Left colon (tissue), 2 donors: Measurements from ENCODE around the gene CMIP. TPM values are rescaled to one million over a fixed set of nuclear protein-coding genes. Genes with fewer than 3 reads are reported as not detected.
A peak's percentile ranks its signal among the peaks of the same experiment; 100 is the strongest.

Experiments used
- ATAC-seq: fragments of 200-7000 bp; cut with Tn5 transposase; one replicate; pipeline ENCODE4 v1.9.1; 2020; ENCODE audit warnings: mild to moderate bottlenecking, moderate library complexity
- DNase-seq, 2 donors: peaks; one replicate each; pipeline ENCODE4 v3.0.0-alpha.2; 2020
- intact Hi-C, 2 donors: fragments of 100-400 bp; cut with DNase I in 1 of 2; cut with micrococcal nuclease in 1 of 2; formaldehyde crosslinking; loops; one replicate each; pipeline versions ENCODE4 v1.11.2 to v1.14.0; 2022; cut with DNase I, micrococcal nuclease
- total RNA-seq, 2 donors: library from RNA; stranded (reverse); fragmentation: NEBNext Ultra II Directional; extraction: Animal tissue kit (Norgen Biotek cat#: 25700); gene quantifications; one replicate each; pipeline ENCODE4 v1.2.1, GENCODE V29; 2021
- donor health status: DM: no; HTN: no; CAD: no.
- donor health status: DM: yes; HTN: yes; CAD: no.

Gene CMIP
- total RNA-seq, 2 donors from 2014 or later: 81.8 to 84.5 TPM

DNA sequence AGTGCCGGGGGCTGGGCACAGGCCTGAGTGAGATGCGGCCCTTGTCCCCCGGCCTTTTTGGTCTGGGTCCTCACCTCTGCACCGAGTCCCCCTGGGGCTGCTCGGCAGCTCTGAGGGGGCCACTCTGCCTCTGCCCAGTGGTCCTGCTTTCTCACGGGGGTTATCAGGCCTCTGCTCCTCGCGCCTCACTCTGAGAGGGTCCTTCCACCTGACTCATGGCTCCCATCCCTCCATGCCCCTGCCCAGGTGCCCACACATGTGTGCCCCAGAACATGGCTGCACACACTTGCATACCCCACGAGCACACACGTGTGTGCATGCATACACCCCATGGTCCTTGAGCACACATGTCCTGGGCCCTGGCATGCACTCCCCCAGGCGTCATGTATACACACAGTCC, 53.7 kb downstream of the CMIP start:
- ATAC-seq (no peak), DNase-seq (no peak)
- intact Hi-C loops: no loop called here

- intact Hi-C loops: no loop called here
- no peak for ATAC-seq
- no peak for DNase-seq
These were observed 55.2 kb downstream of the CMIP start for GRCh38 chr16:81499576-81500380.

DNA sequence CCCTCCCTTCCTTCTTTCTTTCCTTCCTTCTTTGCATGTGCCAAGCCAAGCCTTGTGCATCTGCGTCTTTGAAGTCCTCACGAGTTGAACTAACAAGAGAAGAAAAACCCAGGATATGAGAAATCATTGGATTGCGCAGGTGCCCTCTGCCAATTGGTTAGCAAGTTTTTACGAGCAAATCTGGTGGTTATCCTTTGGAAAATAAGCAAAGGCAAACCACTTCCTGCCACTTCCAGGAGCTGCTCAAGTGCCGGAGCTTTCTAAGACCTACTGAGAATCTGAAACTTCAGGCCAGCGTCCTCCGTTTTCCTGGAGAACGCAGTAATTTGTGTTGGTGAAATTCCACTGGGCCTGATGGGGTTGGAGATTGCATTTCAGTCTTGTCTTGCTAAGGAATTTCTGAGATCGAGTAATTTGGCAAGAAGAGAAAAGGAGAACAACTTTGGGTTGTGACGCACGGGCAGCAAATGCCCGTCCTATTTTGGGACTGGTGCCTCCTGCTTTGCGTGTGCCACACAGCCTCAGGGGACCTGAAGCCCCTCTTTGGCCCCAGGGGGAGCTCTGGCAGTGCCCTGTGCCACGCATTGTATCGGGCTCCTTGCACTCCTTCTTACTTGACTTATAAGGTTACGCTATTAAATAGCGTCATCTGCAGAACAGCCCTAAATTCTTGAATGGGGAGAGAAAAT, 56.4 kb downstream of the CMIP start:
- no peak for DNase-seq
- no peak for ATAC-seq
- intact Hi-C loops: no loop called here

GRCh38 chr16:81502396-81503070, 57.9 kb downstream of the CMIP start:
- no peak for DNase-seq
- no peak for ATAC-seq
- intact Hi-C loops: no loop called here

GRCh38 chr16:81505011-81505661, 60.5 kb downstream of the CMIP start:
- intact Hi-C loops: no loop called here
- peak; percentile 62 for ATAC-seq
- peak in 1 of 2 donors; percentile 62 for DNase-seq

GRCh38 chr16:81509404-81509803, 64.8 kb downstream of the CMIP start:
- intact Hi-C loops: no loop called here
- ATAC-seq: no peak

DNA sequence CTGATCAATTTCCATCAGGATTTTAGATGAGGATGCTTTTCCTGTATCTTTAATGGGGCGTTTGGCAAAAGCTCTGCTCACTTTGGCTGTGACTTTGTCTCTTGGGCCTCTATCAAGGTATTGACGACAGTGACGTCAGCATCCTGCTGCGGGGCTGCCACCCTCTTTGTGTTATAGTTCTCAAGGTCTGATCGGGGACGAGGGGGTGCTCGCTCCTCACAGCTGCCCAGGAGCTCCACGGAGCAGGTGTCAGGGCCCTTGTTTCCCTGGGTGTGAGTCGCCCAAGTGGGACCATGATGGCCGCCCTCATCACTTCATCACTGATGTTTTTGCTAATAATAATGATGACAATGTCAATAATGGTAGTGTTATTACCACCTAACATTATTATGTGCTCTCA, 65.4 kb downstream of the CMIP start:
- ATAC-seq (no peak), DNase-seq (no peak)
- intact Hi-C loops: no loop called here

More at GRCh38 chr16:81509404-81509803, 64.8 kb downstream of the CMIP start:
- DNase-seq: no peak

GRCh38 chr16:81511371-81511770, 66.8 kb downstream of the CMIP start:
- peak; percentile 65 for ATAC-seq

GRCh38 chr16:81513204-81514040, 68.8 kb downstream of the CMIP start:
- peak; percentile 72 for ATAC-seq
- no peak for DNase-seq
- intact Hi-C loops: no loop called here

More at GRCh38 chr16:81511371-81511770, 66.8 kb downstream of the CMIP start:
- intact Hi-C loops: no loop called here
- no peak for DNase-seq

DNA sequence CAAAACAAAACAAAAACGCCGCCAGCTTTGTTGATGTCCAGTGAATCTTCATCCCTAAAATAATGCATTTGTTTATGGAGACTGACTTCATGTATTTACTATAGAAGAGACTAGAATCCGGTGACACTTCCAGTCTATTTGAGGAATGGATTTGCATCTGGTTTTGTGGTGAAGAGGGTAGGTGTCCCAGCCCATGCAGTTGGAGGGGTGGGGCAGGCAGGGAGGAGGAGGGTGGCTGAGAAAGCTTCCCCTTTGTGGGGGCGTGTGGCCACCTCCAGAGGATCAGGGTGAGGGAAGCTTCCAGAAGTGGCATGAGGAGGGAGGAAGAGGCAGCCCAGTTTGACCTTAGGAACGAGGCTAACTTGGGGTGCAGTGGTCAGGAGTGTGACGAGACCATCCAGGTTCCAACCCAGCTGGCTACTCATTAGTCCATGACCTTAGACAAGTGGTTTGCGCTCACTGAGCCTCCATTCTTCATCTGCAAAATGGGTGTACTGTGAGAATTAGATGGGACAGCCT, 69.5 kb downstream of the CMIP start:
- ATAC-seq (peak; percentile 11), DNase-seq (no peak)
- intact Hi-C loops: no loop called here

GRCh38 chr16:81514568-81515258, 70.1 kb downstream of the CMIP start:
- ATAC-seq: no peak
- no peak for DNase-seq
- intact Hi-C loops: no loop called here

- no peak for ATAC-seq
- no peak for DNase-seq
- intact Hi-C loops: no loop called here
These were observed 70.7 kb downstream of the CMIP start for GRCh38 chr16:81515281-81515680.

GRCh38 chr16:81515721-81516120, 71.1 kb downstream of the CMIP start:
- ATAC-seq (no peak), DNase-seq (no peak)
- intact Hi-C loops: no loop called here

GRCh38 chr16:81516478-81517149, 72.0 kb downstream of the CMIP start:
- intact Hi-C loops: no loop called here
- ATAC-seq: no peak
- no peak for DNase-seq

GRCh38 chr16:81517150-81517499, 72.5 kb downstream of the CMIP start:
- DNase-seq: no peak
- no peak for ATAC-seq
- intact Hi-C loops: no loop called here

DNA sequence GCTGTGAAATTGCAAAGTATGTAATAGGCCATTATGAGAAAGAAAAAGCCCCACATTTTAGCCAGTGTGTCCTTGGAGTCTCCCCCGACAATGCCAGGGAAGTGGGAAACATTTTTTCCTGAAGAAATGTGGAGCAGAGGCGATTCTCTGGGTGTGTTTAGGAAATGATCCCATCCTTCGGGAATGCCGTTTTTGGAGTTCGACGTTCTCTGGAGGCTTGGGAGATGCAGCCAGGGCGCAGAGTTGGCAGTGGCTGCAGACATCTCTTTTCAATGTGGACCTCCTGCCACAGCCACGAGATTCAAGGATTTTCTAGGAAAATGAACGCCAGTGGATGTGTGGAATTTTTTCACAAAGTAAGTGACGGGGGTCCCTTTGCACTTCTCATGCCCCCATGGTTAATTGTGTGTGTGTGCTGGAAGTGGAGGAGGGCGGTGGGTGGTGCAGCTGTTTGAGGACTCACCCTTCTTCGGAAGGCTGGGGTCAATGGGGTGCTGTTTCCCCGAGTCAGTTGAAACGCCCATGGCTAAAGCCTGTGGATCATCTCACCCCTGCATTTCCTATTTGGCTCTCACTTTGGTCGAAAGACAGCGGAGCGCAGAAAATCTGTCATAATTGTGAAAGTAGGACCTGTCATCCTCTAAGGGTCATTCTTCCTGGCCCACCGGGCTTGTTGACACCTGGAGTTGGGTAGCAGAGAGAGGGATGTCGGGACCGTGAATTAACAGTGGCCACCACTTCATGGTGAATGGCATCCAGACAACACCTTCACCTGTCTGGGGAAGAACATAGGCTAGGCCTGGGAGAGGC, 73.2 kb downstream of the CMIP start:
- ATAC-seq (no peak), DNase-seq (no peak)
- intact Hi-C loops: no loop called here

- intact Hi-C loops: no loop called here
- ATAC-seq: no peak
- DNase-seq: no peak
These were observed 73.8 kb downstream of the CMIP start for GRCh38 chr16:81518439-81518757.
